Measurements from ENCODE around the gene ARID1A. TPM values are rescaled to one million over a fixed set of nuclear protein-coding genes. Genes with fewer than 3 reads are reported as not detected.

The ARID1A gene
- total and polyA plus RNA-seq, 8 donors: 14.8 to 39.9 (median 25.5) TPM

DNA sequence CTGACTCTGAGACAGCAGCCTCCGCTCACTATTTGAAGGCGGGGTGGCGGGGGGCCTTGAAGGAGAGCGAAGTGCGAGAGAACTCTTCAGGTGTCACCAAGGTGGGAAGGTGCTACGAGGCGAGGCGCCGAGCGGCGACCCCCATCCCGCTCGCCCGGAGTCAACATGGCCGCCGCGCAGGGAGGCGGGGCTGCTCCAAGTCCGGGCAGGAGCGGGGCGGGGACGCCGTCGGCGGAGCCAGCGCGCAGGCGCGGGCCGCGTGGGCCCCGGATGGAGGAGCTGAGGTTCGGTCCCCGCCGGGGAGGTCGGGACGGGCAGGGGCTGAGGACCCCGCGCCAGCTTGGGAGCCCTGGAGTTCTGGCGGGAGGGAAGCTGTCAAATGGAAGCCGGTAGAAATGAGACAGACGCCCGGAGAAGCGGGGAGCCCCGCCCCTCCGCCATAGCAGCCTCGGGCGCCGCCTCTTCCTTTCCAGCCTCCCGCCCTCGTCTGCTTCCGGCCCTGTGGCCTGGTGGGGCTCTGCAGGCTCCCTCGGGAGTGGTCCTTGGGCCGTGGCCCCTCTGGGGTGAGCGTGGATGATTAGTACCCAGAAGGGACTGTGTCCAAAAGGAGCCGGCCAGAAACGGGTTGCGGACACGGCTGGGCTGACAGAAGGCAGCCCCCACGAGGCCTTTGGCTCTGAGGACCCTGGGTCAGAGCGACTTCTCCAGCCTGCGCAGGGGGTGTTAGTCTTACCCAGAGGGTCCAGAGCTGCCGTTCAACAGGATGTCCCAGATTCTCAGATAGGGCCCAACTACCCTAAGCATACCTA lies 92.1 kb downstream of the ARID1A start, which contains the start of gene PIGV:
Gene PIGV, plus strand, starts transcription at position 245 of the 809 bp plus-strand sequence. CDS start 2,866 bp downstream, outside the sequence.
- peak within 1 kb of the TSS; percentile 93 to 99 (median 97) for H3K27ac ChIP-seq
- TF ChIP-seq, protein P1, sequence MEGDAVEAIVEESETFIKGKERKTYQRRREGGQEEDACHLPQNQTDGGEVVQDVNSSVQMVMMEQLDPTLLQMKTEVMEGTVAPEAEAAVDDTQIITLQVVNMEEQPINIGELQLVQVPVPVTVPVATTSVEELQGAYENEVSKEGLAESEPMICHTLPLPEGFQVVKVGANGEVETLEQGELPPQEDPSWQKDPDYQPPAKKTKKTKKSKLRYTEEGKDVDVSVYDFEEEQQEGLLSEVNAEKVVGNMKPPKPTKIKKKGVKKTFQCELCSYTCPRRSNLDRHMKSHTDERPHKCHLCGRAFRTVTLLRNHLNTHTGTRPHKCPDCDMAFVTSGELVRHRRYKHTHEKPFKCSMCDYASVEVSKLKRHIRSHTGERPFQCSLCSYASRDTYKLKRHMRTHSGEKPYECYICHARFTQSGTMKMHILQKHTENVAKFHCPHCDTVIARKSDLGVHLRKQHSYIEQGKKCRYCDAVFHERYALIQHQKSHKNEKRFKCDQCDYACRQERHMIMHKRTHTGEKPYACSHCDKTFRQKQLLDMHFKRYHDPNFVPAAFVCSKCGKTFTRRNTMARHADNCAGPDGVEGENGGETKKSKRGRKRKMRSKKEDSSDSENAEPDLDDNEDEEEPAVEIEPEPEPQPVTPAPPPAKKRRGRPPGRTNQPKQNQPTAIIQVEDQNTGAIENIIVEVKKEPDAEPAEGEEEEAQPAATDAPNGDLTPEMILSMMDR (IDR thresholded peaks at IDR 0.05): no peak
- H3K36me3 ChIP-seq: no peaks in the 10 kb centered on the region
- intact Hi-C loops (cut with DNase I): no loop called here
- ATAC-seq (peak; percentile 81 to 90 (median 87)), FAIRE-seq (no peak), DNase-seq (peak; percentile 80 to 95 (median 88))
- peak within 1 kb of the TSS; percentile 76 to 91 (median 86) for H3K4me3 ChIP-seq
- no peaks in the 10 kb centered on the region for H3K27me3 ChIP-seq
- no peaks in the 10 kb centered on the region for H3K9me3 ChIP-seq
- H3K4me1 ChIP-seq: peaks cover 24 to 44% (median 31%) of the 10 kb centered on the region in 3 donors
- 0% methylated on average over 62 to 63 of the region's 63 CpGs for whole genome bisulfite sequencing, 2 donors

DNA sequence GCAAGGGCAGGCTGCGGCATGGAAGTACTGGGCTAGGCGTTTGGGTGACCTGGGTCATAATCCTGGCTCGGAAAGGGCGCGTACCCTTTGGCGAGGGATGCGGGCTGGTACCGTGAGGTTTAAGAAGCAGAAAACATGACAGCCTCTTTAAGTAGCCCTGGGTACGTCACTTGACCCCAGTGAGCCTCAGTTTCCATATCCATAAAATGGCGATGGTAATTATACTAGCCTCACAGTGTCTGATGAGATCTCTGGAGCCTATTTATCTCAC lies 92.6 kb downstream of the ARID1A start:
- TF ChIP-seq, protein P1 (IDR thresholded peaks at IDR 0.05): no peak
- Histone ChIP-seq H3K9me3 (no peaks in the 10 kb centered on the region), H3K27ac (peak overlapping the region; percentile 93 to 99 (median 97)), H3K36me3 (no peaks in the 10 kb centered on the region), H3K27me3 (no peaks in the 10 kb centered on the region), H3K4me1 (peaks cover 20 to 39% (median 28%) of the 10 kb centered on the region in 3 donors), H3K4me3 (peak overlapping the region; percentile 76 to 91 (median 86))
- DNase-seq (no peak), ATAC-seq (no peak), FAIRE-seq (no peak)
- WGBS, 2 donors: 1 to 3% methylated on average over 10 of the region's 10 CpGs
- intact Hi-C loops (cut with DNase I): no loop called here

DNA sequence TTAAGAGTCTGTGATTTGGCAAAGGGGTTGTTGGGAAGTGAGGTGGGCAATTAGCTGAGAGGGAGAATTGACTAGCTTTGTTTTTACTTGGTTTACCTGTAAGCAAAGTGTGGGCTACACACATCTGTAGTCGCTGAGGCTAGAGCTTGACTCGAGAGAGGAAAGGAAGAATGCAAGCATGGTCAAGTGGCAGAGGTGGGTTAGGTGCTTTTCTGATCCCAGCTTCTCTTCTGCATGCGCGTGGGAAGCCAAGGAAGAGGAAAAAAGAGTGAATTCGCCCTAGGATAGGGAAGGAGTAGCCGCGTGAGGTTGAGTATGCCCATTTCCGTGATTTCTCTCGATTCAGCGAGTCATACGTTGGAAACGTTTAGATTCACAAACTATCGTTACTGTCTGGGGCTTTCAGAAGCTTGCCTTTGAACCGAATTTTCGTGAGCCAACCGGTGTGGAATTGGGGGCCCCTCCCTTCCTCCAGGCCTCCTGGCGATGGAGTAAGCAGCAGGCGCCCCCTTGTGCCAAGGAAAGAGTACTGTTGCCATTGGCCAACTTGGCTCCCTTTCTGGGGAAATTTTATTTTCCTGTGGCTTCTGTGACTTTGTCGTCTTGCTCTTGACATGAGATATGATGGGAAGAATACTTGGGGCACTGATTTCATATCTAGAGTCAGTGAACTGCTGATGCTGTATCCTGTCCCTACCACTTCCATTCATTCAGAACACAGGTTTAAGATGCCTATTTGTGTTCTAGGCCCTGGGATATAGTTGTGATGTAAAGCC lies 93.2 kb downstream of the ARID1A start:
- TF ChIP-seq, protein P1 (IDR thresholded peaks at IDR 0.05): peak; percentile 83 to 90 (median 88)
- no peak for FAIRE-seq
- no peaks in the 10 kb centered on the region for H3K9me3 ChIP-seq
- H3K27me3 ChIP-seq: no peaks in the 10 kb centered on the region
- peak overlapping the region; percentile 76 to 91 (median 86) for H3K4me3 ChIP-seq
- peak; percentile 80 to 90 (median 84) for DNase-seq
- intact Hi-C loops (cut with DNase I): no loop called here
- peak; percentile 63 to 83 (median 74) for ATAC-seq
- peaks cover 15 to 33% (median 22%) of the 10 kb centered on the region in 3 donors for H3K4me1 ChIP-seq
- peak overlapping the region; percentile 93 to 99 (median 97) for H3K27ac ChIP-seq
- 0 to 1% methylated on average over 19 of the region's 19 CpGs for WGBS, 2 donors
- H3K36me3 ChIP-seq: no peaks in the 10 kb centered on the region

DNA sequence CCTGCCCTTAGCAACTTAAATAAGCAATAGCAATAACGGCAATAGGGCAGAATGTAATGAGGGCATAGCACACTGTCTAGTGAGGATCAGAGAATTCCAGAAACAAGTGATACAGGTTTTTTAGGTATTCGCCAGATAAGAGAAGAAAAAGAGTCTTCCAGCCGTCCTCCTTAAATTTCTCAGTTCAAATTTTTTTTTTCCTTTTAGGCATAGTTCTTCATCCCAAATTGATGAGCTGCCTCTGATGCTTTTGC lies 93.7 kb downstream of the ARID1A start:
- no peaks in the 10 kb centered on the region for H3K36me3 ChIP-seq
- H3K27me3 ChIP-seq: no peaks in the 10 kb centered on the region
- TF ChIP-seq, protein P1 (IDR thresholded peaks at IDR 0.05): no peak
- peak overlapping the region in 1 of 4 donors; percentile 98 for H3K27ac ChIP-seq
- H3K4me3 ChIP-seq: no peak overlapping the region
- H3K4me1 ChIP-seq: peaks cover 12 to 28% (median 20%) of the 10 kb centered on the region in 3 donors
- FAIRE-seq: no peak
- H3K9me3 ChIP-seq: no peaks in the 10 kb centered on the region
- 60 to 64% methylated on average over 3 of the region's 3 CpGs for WGBS, 2 donors
- intact Hi-C loops (cut with DNase I): no loop called here
- ATAC-seq: no peak
- DNase-seq: no peak

Measured in pancreas (tissue), 10 donors.